Stimulated activated CD4-positive, alpha-beta T cell treated with anti-CD3 and anti-CD28 coated beads, Interleukin-1b, Interleukin-23, amount 100 ng/mL, for 1 hour (primary cell): ENCODE data around the gene GPC3.
"Not testable (repeated sequence)": the region's sequence is repeated elsewhere in the genome, so short reads cannot be mapped to it uniquely, and the experiment has no call there.

Source experiments
- DNase-seq, 2 donors: peaks; one replicate each; pipeline ENCODE4 v3.0.0-alpha.2; 2020; ENCODE audit warnings: low read depth in 2 of 2

GPC3 gene

GRCh38 chrX:133995759-133996158 lies 10.4 kb upstream of the GPC3 start:
- DNase-seq, result no peak

DNA sequence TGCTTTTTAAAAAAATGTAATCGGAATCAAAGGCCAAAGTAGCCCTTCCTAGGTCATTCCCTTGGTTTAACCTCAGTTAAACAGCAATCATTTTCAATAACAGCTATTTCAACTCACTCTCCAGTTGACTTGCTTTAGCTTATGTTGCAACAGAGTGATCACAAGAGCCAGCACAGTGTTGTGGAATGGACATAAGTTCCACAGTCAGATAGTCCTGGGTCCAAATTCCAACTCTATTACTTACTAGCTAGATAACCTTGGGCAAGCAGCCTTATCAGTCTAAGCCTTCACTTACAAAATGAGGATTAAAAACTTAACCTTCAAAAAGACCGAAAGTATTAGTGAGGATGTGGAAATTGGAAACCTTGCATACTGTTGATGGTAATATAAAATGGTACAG lies 9.2 kb upstream of the GPC3 start:
- DNase-seq, result no peak

GRCh38 chrX:133992882-133993281 lies 7.5 kb upstream of the GPC3 start:
- DNase-seq, result no peak

DNA sequence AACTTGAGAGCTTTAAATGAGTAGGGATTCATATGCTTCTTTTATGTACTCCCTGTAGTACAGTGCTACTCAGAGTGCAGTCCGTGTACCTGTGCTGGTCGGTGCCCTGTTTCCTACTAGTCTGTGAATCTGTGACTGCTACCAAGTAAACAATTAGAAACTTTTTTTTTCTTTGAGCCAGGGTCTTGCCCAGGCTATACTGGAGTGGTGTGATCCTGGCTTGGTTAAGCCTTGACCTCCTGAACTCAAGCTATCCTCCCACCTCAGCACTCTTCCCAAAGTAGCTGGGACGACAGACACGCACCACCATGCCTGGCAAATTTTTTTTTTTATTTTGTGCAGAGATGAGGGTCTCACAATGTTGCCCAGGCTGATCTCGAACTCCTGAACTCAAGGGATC lies 6.4 kb upstream of the GPC3 start:
- no peak for DNase-seq

DNA sequence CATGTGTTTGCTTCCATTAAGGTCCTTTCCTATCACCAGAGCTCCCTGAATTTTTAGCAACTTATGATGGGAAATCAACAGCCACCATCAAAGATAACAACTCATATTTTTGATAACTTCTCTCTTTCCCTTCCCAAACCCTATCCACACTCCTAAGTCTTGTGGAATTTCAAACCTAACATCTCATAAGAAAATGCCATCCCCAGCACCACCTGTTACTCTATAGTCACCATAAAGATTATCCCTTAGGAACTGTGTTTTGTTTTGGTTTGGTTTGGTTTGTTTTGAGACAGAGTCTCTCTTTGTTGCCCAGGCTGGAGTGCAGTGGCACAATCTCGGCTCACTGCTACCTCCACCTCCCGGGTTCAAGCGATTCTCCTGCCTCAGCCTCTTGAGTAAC lies 5.7 kb upstream of the GPC3 start:
- DNase-seq, result not testable (repeated sequence)

- DNase-seq, result no peak
Measured at GRCh38 chrX:133989993-133990392, 4.6 kb upstream of the GPC3 start.

DNA sequence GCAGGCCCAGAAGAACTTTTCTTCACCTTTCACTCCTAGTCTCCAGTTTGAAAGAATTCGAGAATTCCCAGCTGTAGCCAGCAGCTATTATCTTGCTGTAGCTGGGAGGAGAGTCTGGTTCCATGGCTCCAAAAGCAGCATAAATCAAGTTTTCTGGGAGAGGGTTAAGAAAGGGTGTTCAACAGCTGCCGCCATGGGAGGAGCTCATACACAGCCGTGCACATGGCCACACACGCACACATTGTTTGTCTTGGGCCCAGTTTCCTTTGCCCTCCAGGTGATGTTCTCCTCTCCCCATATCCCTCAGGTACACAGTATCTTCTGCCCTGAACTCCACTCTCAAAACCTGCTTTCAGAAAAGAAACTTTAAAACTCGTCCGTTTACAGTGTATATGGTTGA lies 4.1 kb upstream of the GPC3 start:
- no peak for DNase-seq

DNA sequence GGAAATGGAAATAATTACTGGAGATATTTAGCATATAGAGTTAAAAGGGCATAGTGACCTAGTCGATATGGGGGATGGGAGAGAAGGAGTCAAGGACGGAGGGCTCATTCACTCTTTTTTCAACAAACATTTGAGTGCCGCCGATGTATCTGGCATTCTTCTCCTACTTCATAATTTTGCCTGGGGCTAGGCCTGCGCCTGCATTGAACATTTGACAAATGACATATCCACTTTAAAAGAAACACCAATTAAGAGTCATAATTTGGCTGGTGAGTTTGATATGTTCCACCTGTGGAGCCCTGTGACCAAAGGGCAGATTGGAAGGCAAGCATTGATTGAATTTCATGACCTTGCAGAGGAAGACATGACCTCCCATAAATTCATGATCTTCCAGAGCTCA lies 2.6 kb upstream of the GPC3 start:
- DNase-seq, result no peak

DNA sequence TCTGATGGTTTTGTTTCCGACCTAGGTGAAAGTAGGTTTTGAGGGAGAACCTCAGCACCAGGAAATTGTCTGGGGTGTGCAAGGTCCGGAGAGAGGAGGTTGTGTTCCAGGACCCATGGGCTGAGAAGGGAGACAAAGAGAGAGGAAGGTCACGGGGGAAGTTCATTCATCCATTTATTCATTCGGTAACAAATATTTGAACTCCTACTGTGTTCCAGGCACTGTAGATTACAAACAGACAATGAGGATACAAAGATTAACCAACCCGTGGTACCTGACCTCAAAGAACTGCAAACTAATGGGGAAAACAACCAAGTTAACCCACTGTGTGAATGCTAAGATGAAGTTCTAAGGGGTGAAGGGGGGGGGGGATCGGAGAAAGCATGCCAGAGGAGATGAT lies 1.8 kb upstream of the GPC3 start:
- no peak for DNase-seq

- no peak for DNase-seq
Measured at GRCh38 chrX:133985967-133986683, 731 bp upstream of the GPC3 start.

- no peak for DNase-seq
Measured at GRCh38 chrX:133984857-133985163, 584 bp downstream of the GPC3 start.

DNA sequence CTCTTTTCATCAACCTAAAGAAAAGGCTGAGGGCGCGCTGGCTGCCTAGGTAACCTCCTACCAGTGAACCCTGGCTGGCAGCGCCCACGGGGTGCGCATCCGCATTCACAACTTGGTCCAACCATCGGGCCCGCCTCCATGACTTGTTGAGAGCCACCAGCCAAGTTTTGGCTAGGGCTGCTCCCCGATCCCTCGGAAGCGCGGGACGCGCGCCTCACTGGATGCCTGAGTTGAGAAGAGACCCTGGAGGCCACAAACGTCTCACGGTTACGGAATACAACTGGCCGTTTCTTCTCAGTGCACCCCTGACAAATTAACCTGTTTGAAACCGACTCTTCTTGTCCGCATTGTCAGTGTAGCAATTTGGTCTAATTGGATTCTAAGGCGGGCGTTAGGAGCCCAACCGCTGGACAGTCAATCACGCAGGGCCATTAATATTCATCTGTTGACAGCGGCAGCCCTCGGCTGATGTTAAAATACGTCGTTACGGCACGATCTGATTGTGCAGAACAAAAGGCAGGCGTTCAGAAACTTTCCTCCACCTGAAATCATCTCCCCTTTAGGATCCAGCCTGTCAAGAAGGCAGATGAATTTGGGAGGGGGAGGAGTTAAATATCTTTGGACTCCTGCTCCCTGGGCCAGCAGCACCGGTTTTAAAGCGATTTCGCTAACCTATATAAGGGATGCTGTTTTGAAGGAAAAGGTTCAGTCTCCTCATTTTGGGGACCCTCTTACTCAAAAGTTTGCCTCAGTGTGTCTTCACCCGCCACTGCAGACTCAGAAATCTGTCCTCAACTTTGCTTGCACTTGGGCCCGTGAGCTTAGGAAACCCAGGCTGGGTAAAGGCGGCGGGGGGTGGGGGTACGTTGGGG lies 1.2 kb downstream of the GPC3 start:
- DNase-seq, result no peak

DNA sequence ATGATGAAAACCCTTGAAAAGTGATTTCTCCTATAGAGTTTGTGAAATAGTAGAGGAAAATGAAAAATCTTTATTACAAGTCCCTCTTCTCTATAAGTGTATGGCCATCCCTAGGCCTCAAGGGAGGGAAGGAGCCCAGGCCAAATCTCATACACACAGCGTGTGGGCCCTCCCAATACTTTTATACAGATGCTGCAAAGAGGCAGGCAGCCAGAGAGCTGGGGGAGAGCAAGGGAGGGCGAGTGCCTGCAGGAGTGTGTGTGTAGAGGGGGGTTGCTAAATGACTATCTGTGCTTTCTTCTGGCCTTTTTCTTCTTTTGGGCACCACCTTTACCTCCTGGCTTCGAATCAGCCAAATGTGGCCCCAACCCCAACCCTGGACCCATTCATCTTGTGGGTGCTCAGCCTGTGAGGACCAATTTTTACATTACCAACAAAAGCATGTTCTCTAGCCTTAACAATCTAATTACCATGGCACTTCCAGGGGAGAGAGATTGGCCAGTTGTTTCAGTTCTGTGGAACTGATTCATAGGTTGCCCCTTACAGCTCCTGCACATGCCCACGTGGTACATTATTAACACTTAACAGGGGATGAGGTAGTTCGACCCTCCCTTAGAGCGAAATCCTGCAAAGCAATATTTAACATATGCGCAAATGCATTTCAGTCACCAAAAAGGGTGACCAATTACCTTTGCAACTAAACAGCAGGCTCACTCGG lies 2.0 kb downstream of the GPC3 start:
- no peak for DNase-seq

GRCh38 chrX:133981924-133982323 lies 3.5 kb downstream of the GPC3 start:
- DNase-seq, result no peak

DNA sequence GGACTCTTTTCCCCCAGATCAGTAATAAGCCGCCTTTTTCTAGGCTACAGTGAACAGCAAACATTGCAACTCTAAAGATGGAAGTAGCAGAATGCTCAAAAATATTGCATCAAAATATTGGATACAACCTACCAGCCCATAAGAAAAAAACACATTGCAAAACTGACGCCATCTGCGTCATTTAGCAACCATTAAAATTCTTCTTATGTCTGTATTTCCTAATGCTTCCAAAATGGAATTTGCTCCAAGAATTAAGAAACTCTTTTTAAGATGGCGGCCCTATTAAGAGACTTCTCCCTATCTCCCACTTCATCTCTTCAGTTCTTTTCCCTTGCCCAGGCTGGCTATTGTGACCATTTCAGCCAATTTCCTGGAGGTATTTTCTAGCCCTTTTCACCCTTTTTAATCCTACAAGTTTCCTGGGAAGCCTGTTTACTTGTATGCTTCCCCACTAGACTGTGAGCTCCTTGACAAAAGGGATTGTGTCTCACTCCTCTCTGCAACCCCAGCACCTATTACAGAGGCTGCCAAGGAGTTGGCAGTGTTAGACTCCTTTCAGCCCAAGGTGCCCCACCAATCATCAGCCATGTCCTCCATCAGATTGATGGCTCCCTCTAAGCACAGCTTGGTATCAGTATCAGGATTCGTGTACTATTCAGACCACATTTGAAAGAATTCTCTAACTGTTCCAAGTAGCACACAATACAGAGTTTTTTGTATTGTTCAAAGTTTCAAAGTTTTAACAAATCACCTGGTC lies 4.4 kb downstream of the GPC3 start:
- no peak for DNase-seq

- no peak for DNase-seq
Measured at GRCh38 chrX:133980406-133980805, 5.0 kb downstream of the GPC3 start.

DNA sequence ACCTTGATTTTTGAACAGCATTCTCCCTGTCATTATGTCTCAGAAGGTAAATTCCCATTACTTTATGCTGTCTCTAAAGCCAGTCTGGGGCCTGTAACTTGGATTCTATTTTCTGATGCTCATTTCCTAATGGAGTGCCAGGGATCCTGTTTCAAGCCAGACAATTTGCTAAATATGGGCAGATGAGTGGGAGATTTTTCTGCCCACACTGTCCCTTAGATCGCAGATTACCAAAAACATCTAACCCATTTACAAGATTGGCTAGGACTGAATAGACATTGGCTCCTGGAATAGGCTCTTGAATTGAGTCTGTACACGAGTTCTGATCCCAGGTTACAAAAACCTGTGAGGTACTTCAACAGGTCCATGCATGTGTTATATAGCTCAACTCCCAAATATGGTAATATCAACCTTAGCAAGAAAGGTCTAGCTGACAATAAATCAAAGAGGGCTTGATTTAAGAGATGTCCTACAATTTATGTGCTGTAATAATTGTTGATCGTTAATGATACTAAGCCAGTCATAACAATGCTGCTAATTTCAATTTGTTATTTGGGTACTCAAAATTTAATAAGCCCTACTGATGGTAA lies 5.7 kb downstream of the GPC3 start:
- no peak for DNase-seq

GRCh38 chrX:133973704-133974103 lies 11.7 kb downstream of the GPC3 start:
- no peak for DNase-seq

DNA sequence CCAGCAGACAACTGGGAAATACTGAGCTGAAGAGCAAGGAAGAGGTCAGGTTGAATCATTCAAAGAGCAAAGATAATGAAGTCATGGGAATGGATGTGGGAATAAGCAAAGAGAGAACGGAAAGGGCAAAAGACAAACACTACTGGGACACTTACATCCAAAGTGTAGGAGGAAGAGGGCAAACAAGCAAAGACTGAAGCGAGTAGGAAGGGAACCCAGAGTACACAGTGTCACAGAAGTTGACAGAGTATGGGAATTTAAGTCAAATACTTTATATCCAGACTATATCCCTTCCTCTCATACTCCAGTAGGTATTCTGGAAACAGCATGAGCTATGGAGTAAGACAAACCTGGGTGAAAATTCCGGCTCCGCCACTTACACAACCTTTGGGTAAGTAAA lies 12.5 kb downstream of the GPC3 start:
- no peak for DNase-seq

DNA sequence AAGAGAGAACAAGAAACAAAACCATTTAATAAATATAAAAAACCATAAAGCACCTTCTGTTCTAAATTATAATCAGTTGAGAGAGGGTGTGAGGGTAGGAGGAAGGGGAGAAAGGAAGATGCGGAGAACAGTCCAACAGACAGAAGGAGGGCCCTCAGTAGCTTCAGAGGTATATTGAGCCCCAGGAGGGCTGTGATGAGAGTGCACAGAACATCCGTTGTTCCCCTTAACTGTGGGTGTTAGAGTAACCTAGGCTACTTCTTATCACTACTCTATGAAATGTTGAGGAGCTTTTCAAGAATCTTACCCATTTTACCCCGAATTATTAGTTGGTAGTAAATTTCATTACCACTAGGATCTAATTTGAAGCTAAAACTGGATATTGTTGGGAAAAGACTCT lies 13.8 kb downstream of the GPC3 start:
- no peak for DNase-seq

GRCh38 chrX:133970076-133970475 lies 15.3 kb downstream of the GPC3 start:
- DNase-seq, result no peak

GRCh38 chrX:133969191-133969590 lies 16.2 kb downstream of the GPC3 start:
- DNase-seq, result no peak
